SK-N-SH (cell line): ENCODE results near the gene SLC6A8.

Source experiments
- EP300 ChIP-seq, 2 experiments: IDR thresholded peaks; 2 replicates each; pipeline versions ENCODE4 v1.4.0 to v1.6.1; 2012; ENCODE audit warnings: borderline replicate concordance in 1 of 2, low read depth in 1 of 2, low read length in 1 of 2
- SIN3A ChIP-seq: IDR thresholded peaks from 2 replicates; pipeline ENCODE4 v1.6.1; 2012; ENCODE audit warnings: low read depth, mild to moderate bottlenecking, low read length, moderate library complexity, borderline replicate concordance
- YY1 ChIP-seq: IDR thresholded peaks from 2 replicates; pipeline ENCODE4 v1.4.0; 2012; ENCODE audit warnings: low read depth, mild to moderate bottlenecking
- TF ChIP-seq, protein P1 (sequence below): fragments of 200-600 bp; sonication (generic); IDR thresholded peaks from 2 replicates; pipeline ENCODE4 v1.6.1; 2017; ENCODE audit warnings: antibody characterized with exemption, mild to moderate bottlenecking, moderate library complexity

GRCh38 chrX:153670748-153671588 lies 16.8 kb upstream of the SLC6A8 start:
- TF ChIP-seq, protein P1, sequence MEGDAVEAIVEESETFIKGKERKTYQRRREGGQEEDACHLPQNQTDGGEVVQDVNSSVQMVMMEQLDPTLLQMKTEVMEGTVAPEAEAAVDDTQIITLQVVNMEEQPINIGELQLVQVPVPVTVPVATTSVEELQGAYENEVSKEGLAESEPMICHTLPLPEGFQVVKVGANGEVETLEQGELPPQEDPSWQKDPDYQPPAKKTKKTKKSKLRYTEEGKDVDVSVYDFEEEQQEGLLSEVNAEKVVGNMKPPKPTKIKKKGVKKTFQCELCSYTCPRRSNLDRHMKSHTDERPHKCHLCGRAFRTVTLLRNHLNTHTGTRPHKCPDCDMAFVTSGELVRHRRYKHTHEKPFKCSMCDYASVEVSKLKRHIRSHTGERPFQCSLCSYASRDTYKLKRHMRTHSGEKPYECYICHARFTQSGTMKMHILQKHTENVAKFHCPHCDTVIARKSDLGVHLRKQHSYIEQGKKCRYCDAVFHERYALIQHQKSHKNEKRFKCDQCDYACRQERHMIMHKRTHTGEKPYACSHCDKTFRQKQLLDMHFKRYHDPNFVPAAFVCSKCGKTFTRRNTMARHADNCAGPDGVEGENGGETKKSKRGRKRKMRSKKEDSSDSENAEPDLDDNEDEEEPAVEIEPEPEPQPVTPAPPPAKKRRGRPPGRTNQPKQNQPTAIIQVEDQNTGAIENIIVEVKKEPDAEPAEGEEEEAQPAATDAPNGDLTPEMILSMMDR = no peak
- TF ChIP-seq SIN3A = no peak
- no peak for TF ChIP-seq YY1
- no peak for TF ChIP-seq EP300 (IDR thresholded peaks at IDR 0.05; ENCODE audit: borderline replicate concordance in 1 of 2, low read depth in 1 of 2, low read length in 1 of 2)
